Thymus (tissue), 14 donors: ENCODE measurements around the gene SLC30A2. TPM values are rescaled to one million over a fixed set of nuclear protein-coding genes. Genes with fewer than 3 reads are reported as not detected.
"Not testable (repeated sequence)": the region's sequence is repeated elsewhere in the genome, so short reads cannot be mapped to it uniquely, and the experiment has no call there.

Experiments
- DNase-seq, 9 donors: peaks; one replicate each; pipeline ENCODE4 v3.0.0-alpha.2; 2013; ENCODE audit warnings: low spot score in 9 of 9, low read depth in 6 of 9, missing footprints in 1 of 9
- H3K27ac ChIP-seq, 2 donors: one replicate each; pipeline ENCODE4 v1.5.1; 2013; ENCODE audit warnings: control low read depth in 1 of 2, low read depth in 1 of 2, low read length in 1 of 2, mild to moderate bottlenecking in 1 of 2, moderate library complexity in 1 of 2
- H3K27me3 ChIP-seq, 2 donors: one replicate each; pipeline ENCODE4 v1.5.1; 2013; ENCODE audit warnings: low read length in 1 of 2; ENCODE audit not compliant: control insufficient read depth in 2 of 2, insufficient read depth in 1 of 2
- H3K36me3 ChIP-seq, 2 donors: one replicate each; pipeline ENCODE4 v1.5.1; 2013; ENCODE audit warnings: low read length in 1 of 2, mild to moderate bottlenecking in 1 of 2, moderate library complexity in 1 of 2; ENCODE audit not compliant: control insufficient read depth in 2 of 2, insufficient read depth in 2 of 2
- H3K4me1 ChIP-seq, 2 donors: one replicate each; pipeline ENCODE4 v1.5.1; 2013; ENCODE audit warnings: low read length in 2 of 2; ENCODE audit not compliant: control insufficient read depth in 2 of 2, insufficient read depth in 2 of 2
- H3K4me3 ChIP-seq, 2 donors: one replicate each; pipeline ENCODE4 v1.5.1; 2013; ENCODE audit warnings: low read length in 2 of 2, control low read depth in 1 of 2, mild to moderate bottlenecking in 1 of 2
- H3K9me3 ChIP-seq, 2 donors: one replicate each; pipeline ENCODE4 v1.5.1; 2013; ENCODE audit warnings: low read length in 1 of 2, mild to moderate bottlenecking in 1 of 2; ENCODE audit not compliant: control insufficient read depth in 2 of 2, insufficient read depth in 1 of 2
- WGBS: extraction: QIAGEN DNeasy Blood & Tissue Kit; methylation state at CpG from one replicate; pipeline ENCODE4 v1.1.7; 2013; 5-methylcytosine and 5-hydroxymethylcytosine counted together
- long read RNA-seq, 10 donors: transcript quantifications; one replicate each; lab custom pipeline, GENCODE V29; 2026
- polyA plus RNA-seq: library from polyadenylated mRNA; stranded (reverse); fragments of 200-250 nt; gene quantifications from one replicate; pipeline ENCODE4 v1.2.3, GENCODE V29; 2013
- total RNA-seq: library from RNA; stranded (reverse); fragments of 120-200 nt; gene quantifications from one replicate; pipeline ENCODE4 v1.2.4, GENCODE V29; 2013
- donor health status: healthy.

SLC30A2 gene, protein sequence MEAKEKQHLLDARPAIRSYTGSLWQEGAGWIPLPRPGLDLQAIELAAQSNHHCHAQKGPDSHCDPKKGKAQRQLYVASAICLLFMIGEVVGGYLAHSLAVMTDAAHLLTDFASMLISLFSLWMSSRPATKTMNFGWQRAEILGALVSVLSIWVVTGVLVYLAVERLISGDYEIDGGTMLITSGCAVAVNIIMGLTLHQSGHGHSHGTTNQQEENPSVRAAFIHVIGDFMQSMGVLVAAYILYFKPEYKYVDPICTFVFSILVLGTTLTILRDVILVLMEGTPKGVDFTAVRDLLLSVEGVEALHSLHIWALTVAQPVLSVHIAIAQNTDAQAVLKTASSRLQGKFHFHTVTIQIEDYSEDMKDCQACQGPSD
- total RNA-seq = 0.05 TPM
- polyA plus RNA-seq = 0.41 TPM
- long read RNA-seq, donor 1 = 0 reads
- long read RNA-seq, donor 2 = 0 reads
- long read RNA-seq, donor 3 = 0 reads
- long read RNA-seq, donor 4 = 0 reads
- long read RNA-seq, donor 5, partial matches to known transcripts = 0 of 1 reads
- long read RNA-seq, donor 5, other reads (novel, unspliced or antisense) = 0 of 1 reads
- long read RNA-seq, donor 6 = 0 reads
- long read RNA-seq, donor 7 = 0 reads
- long read RNA-seq, donor 8 = 0 reads
- long read RNA-seq, donor 9 = 0 reads
- long read RNA-seq, donor 10 = 0 reads

DNA sequence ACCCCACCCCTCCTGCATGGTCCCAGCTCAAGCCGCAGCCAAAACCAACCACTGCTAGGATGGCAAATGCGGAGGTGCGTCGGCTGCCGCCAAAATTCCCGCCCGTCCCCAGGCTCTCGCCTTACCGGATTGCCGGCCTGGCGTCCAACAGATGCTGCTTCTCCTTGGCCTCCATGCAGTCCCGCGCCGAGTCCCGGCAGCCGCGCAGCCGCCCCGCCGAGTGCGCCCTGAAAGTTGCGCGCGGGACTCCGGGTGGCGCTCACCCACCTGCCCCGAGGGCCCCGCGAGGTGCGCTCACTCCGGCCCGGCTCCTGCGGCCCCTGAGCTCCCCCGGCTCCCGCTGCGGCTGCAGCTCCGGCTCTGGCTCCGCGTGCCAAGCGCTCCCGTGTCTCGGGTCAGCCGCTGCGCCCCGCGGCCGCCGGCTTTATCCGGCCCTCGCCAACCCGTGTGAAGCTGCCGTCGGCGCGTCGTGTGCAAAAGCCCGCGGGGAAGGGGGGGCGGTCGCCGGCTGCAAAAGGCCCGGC, at the start of gene SLC30A2:
TSS of gene SLC30A2 (minus strand) at position 397 of the 524 bp plus-strand sequence. CDS start at position 175, 222 bp downstream.
- peak in 2 of 9 donors; percentile 47 to 57 for DNase-seq
- Histone ChIP-seq H3K4me3 (peak within 1 kb of the TSS in 1 of 2 donors; percentile 19), H3K27me3 (peaks cover 52 to 97% of the 10 kb centered on the region in 2 donors), H3K36me3 (no peaks in the 10 kb centered on the region), H3K4me1 (peaks cover 10 to 12% of the 10 kb centered on the region in 2 donors), H3K9me3 (peaks cover 0 to 8% of the 10 kb centered on the region in 2 donors), H3K27ac (no peak within 1 kb of the TSS)
- WGBS = 2% methylated on average over 62 of the region's 62 CpGs

DNA sequence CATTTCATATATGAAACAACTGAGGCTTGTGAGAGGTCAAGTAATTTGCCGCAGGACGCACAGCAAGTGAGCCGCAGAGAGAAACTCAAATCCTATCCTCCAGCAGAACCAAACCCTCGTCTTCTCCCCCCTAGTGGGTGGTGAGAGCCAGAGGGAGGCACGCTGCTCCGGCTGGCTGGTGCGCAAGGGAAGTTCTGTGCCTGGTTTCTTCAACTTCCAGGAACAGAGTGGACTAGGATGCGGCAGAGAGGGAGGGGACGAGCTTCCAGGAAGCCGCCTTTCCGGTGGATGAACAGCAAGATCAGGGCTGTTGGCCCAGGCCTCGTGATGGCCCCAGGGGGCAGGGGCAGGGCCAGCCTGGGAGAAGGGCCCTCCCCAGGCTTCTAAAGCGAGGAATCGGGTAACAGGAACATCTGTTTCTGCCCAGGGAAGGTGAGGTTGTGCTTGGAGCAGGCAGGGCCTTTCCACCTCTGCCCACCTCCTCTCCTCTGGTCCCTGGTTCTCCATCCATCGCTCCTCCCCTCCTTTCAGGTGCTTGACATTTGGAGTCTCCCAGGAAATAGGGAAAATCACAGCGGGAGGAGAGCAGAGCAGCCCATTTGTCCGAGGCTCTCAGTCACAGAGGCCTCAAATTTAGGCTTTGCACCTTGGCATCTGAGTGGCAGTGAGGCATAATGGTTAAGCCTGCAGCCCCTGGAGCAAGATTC, 48.9 kb upstream of the SLC30A2 start:
- no peak for DNase-seq
- Histone ChIP-seq H3K4me3 (no peak overlapping the region), H3K4me1 (no peaks in the 10 kb centered on the region), H3K9me3 (no peaks in the 10 kb centered on the region), H3K36me3 (no peaks in the 10 kb centered on the region), H3K27me3 (peaks cover 2 to 46% of the 10 kb centered on the region in 2 donors), H3K27ac (no peak overlapping the region)
- WGBS = 76% methylated on average over 17 of the region's 17 CpGs

DNA sequence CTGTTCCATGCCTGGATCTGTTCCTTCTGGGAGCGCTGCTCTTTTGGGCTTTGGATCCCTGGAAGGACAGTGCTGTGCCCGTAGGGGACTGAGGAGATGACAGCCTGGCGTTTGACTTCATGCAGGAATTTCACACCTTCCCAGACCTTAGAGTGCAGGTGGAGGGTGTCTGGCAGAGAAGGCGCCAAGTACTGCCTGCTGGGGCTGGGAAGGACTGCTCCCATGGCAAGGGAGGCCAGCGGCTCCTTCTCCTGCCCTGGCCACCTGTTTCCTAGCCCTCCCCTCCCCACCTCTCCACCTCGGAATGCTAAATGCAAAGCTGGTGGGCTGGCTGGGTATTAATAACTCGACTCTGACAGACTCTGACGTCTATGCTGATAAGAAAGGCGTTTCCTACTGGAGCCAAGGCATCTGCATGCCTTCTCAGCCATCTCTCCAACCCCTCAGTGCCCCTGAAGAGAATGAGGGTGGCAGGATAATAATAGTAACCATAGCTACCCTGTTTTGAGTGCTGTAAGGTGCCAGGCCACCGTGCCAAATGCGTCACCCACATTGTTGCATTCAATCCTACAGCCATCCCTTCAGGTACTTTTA, 48.3 kb upstream of the SLC30A2 start:
- peaks cover 2 to 49% of the 10 kb centered on the region in 2 donors for H3K27me3 ChIP-seq
- no peaks in the 10 kb centered on the region for H3K9me3 ChIP-seq
- DNase-seq = no peak
- no peaks in the 10 kb centered on the region for H3K36me3 ChIP-seq
- H3K4me1 ChIP-seq = no peaks in the 10 kb centered on the region
- H3K27ac ChIP-seq = no peak overlapping the region
- no peak overlapping the region for H3K4me3 ChIP-seq
- 55% methylated on average over 11 of the region's 11 CpGs for WGBS

DNA sequence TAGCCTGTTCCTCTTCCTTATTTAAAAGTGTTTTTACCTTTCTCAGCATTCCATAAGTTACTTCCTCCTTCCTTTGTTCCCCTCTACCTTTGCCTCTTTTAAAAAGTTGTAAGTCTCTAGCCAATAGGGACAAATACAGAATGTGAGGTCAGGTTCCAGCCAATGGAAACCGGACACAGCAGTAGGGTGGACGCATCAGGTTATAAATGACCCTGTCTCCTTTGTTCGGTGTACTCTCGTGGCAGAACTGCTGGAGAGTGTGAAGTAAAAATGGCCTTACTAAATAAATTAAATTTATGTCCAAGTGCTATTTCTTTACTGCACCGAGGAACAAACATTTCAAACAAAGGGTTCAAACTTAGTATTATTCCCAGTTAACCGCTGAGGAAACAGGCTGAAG, 47.7 kb upstream of the SLC30A2 start:
- H3K9me3 ChIP-seq, H3K36me3 ChIP-seq, DNase-seq, H3K27ac ChIP-seq, H3K4me3 ChIP-seq, H3K4me1 ChIP-seq: not testable (repeated sequence)
- 56% methylated on average over 6 of the region's 6 CpGs for WGBS
- H3K27me3 ChIP-seq = peaks cover 2 to 49% of the 10 kb centered on the region in 2 donors

DNA sequence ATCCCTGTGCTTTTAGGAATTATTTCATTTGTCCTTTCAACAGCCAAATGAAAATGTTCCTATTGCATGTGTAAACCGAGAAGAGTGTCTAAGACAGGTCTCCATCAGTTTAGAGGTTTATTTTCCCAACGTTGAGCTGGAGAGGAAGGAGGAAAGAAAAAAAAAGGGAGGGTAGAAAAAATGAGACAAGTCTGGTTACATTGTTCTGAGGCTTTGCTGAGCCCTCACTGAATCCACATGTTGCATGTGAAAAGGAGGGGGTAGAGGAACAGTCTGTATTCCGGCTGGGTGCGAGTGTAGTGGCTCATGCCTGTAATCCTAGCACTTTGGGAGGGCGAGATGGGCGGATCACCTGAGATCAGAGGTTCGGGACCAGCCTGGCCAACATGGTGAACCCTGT, 46.5 kb upstream of the SLC30A2 start:
- H3K27ac ChIP-seq = no peak overlapping the region
- DNase-seq = no peak
- peaks cover 2 to 46% of the 10 kb centered on the region in 2 donors for H3K27me3 ChIP-seq
- WGBS = 79% methylated on average over 7 of the region's 7 CpGs
- H3K4me1 ChIP-seq = no peaks in the 10 kb centered on the region
- H3K36me3 ChIP-seq = no peaks in the 10 kb centered on the region
- no peaks in the 10 kb centered on the region for H3K9me3 ChIP-seq
- no peak overlapping the region for H3K4me3 ChIP-seq

DNA sequence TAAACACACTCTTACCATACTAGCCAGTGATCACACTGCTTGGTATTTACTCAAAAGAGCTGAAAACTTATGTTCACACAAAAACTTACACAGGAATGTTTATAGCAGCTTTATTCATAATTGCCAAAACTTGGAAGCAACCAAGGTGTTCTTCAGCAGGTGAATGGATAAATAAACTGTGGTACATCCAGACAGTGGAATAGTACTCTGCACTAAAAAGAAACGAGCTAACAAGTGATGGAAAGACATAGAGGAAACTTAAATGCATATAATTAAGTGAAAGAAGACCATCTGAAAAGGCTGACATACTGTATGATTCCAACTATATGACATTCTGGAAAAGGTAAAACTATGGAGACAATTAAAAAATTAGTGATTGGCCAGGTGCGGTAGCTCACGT, 45.0 kb upstream of the SLC30A2 start:
- no peak overlapping the region for H3K27ac ChIP-seq
- H3K4me1 ChIP-seq = no peaks in the 10 kb centered on the region
- no peaks in the 10 kb centered on the region for H3K9me3 ChIP-seq
- H3K4me3 ChIP-seq = no peak overlapping the region
- 97% methylated on average over 3 of the region's 3 CpGs for WGBS
- peaks cover 2 to 39% of the 10 kb centered on the region in 2 donors for H3K27me3 ChIP-seq
- no peaks in the 10 kb centered on the region for H3K36me3 ChIP-seq
- no peak for DNase-seq

DNA sequence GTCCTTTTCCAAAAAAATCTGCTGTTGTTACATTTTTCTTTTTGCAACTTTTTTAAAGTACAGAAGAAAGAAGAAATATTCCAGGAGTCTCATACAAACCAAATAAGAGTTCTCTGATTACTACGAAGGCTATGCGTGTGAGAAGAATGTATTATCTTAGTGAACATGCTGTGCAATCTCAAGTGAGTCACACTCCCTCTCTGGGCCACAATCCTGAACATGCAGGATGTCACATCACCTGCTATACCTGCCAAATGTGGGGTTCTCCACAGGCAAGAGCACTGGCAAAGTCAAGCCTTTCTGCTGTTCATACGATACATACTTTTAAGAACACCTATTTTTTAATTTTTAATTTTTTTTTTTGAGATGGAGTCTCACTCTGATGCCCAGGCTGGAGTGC, 43.2 kb upstream of the SLC30A2 start:
- 98% methylated on average over 3 of the region's 3 CpGs for WGBS

DNA sequence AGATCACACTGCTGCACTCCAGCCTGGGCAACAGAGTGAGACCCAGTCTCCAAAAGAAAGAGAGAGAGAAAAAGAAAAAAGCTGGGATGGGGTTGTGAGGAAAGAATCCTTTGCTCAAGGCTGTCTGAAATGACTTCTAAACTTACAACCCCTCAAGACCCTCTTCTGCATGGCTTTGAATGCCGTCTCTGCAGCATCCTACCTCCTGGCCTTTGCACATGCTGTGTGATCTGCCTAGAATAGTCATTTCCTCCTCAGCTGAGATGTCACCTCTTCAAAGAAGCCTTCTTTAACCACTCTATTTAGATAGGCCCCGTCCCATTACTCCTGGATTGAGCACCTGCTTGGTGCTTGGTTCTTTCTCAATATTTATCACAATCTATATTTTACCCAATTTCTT, 38.9 kb upstream of the SLC30A2 start:
- no peak overlapping the region for H3K4me3 ChIP-seq
- H3K9me3 ChIP-seq = no peaks in the 10 kb centered on the region
- H3K27me3 ChIP-seq = peaks cover 0 to 16% of the 10 kb centered on the region in 2 donors
- no peak overlapping the region for H3K27ac ChIP-seq
- WGBS = 72% methylated on average over 2 of the region's 2 CpGs
- DNase-seq = no peak
- H3K36me3 ChIP-seq = no peaks in the 10 kb centered on the region
- no peaks in the 10 kb centered on the region for H3K4me1 ChIP-seq

More for the DNA sequence above, 43.2 kb upstream of the SLC30A2 start:
- no peaks in the 10 kb centered on the region for H3K9me3 ChIP-seq
- peaks cover 2 to 33% of the 10 kb centered on the region in 2 donors for H3K27me3 ChIP-seq
- no peak overlapping the region for H3K27ac ChIP-seq
- DNase-seq = no peak
- H3K4me3 ChIP-seq = no peak overlapping the region
- H3K36me3 ChIP-seq = no peaks in the 10 kb centered on the region
- no peaks in the 10 kb centered on the region for H3K4me1 ChIP-seq
